ENCODE results near the gene PCNX1. TPM values are rescaled to one million over a fixed set of nuclear protein-coding genes. Genes with fewer than 3 reads are reported as not detected.
A peak's percentile ranks its signal among the peaks of the same experiment; 100 is the strongest.

The PCNX1 gene
- total RNA-seq, 1 donor = 51.0 TPM

GRCh38 chr14:71136386-71137060 is 229.3 kb downstream of the PCNX1 start:
- Histone ChIP-seq H3K9me3 (ENCODE audit: low read depth, low read length) (no peaks in the 10 kb centered on the region), H3K4me2 (ENCODE audit: insufficient read depth, low read length) (no peak overlapping the region), H3K4me3 (ENCODE audit: insufficient read depth, low read length) (no peak overlapping the region), H3K27ac (ENCODE audit: low read depth, low read length) (no peak overlapping the region), H4K20me1 (ENCODE audit: insufficient read depth, low read length) (no peaks in the 10 kb centered on the region), H3K79me2 (ENCODE audit: insufficient read depth, low read length) (peaks cover 5% of the 10 kb centered on the region), H3K36me3 (ENCODE audit: insufficient read depth, low read length) (no peaks in the 10 kb centered on the region), H3K27me3 (ENCODE audit: insufficient read depth, low read length) (no peaks in the 10 kb centered on the region), H2AFZ (ENCODE audit: low read length) (no peak overlapping the region), H3K4me1 (ENCODE audit: insufficient read depth, low read length) (peaks cover 21% of the 10 kb centered on the region)
- no peak for DNase-seq (ENCODE audit: insufficient read length, low spot score, missing footprints)
- no peak for TF ChIP-seq CTCF (IDR thresholded peaks at IDR 0.05; ENCODE audit: extremely low read depth, low read depth, low read length)

GRCh38 chr14:71137536-71138447 is 230.5 kb downstream of the PCNX1 start:
- H4K20me1 ChIP-seq (ENCODE audit: insufficient read depth, low read length) = no peaks in the 10 kb centered on the region
- peaks cover 5% of the 10 kb centered on the region for H3K79me2 ChIP-seq (ENCODE audit: insufficient read depth, low read length)
- H3K4me2 ChIP-seq (ENCODE audit: insufficient read depth, low read length) = no peak overlapping the region
- H3K9me3 ChIP-seq (ENCODE audit: low read depth, low read length) = no peaks in the 10 kb centered on the region
- no peaks in the 10 kb centered on the region for H3K36me3 ChIP-seq (ENCODE audit: insufficient read depth, low read length)
- H3K4me1 ChIP-seq (ENCODE audit: insufficient read depth, low read length) = peaks cover 32% of the 10 kb centered on the region
- H2AFZ ChIP-seq (ENCODE audit: low read length) = no peak overlapping the region
- H3K4me3 ChIP-seq (ENCODE audit: insufficient read depth, low read length) = no peak overlapping the region
- peak overlapping the region; percentile 6 for H3K27ac ChIP-seq (ENCODE audit: low read depth, low read length)
- no peak for TF ChIP-seq CTCF (IDR thresholded peaks at IDR 0.05; ENCODE audit: extremely low read depth, low read depth, low read length)
- peak; percentile 58 for DNase-seq (ENCODE audit: insufficient read length, low spot score, missing footprints)
- H3K27me3 ChIP-seq (ENCODE audit: insufficient read depth, low read length) = no peaks in the 10 kb centered on the region

GRCh38 chr14:71138448-71139293 is 231.4 kb downstream of the PCNX1 start:
- no peaks in the 10 kb centered on the region for H3K36me3 ChIP-seq (ENCODE audit: insufficient read depth, low read length)
- H3K27me3 ChIP-seq (ENCODE audit: insufficient read depth, low read length) = no peaks in the 10 kb centered on the region
- no peaks in the 10 kb centered on the region for H4K20me1 ChIP-seq (ENCODE audit: insufficient read depth, low read length)
- H3K79me2 ChIP-seq (ENCODE audit: insufficient read depth, low read length) = peaks cover 5% of the 10 kb centered on the region
- peak overlapping the region; percentile 74 for H3K4me2 ChIP-seq (ENCODE audit: insufficient read depth, low read length)
- peak overlapping the region; percentile 39 for H3K4me3 ChIP-seq (ENCODE audit: insufficient read depth, low read length)
- peak overlapping the region; percentile 44 for H2AFZ ChIP-seq (ENCODE audit: low read length)
- peak; percentile 89 for DNase-seq (ENCODE audit: insufficient read length, low spot score, missing footprints)
- TF ChIP-seq CTCF (IDR thresholded peaks at IDR 0.05; ENCODE audit: extremely low read depth, low read depth, low read length) = peak; percentile 97
- no peaks in the 10 kb centered on the region for H3K9me3 ChIP-seq (ENCODE audit: low read depth, low read length)
- peak overlapping the region; percentile 6 for H3K27ac ChIP-seq (ENCODE audit: low read depth, low read length)
- H3K4me1 ChIP-seq (ENCODE audit: insufficient read depth, low read length) = peaks cover 41% of the 10 kb centered on the region
